Measurements from ENCODE around the gene CLEC9A.

DNA sequence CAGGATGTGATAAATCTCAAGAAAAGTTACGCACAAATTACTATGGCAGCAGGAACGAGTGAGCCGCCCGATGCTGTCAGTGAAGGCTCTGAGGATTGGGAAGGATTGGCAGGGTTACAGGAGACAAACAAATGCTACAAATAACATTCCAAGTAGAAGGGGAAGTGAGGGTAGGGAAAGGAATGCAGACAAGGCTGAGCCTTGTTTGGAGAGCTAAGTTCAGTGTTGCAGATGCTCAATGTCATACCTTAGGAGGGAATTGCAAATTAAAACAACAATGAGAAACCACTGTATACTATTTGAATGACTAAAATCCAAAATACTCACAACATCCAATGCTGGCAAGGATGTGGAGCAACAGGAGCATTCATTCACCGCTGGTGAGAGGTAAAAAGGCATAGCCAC is 1.3 kb downstream of the CLEC9A start:
- TF ChIP-seq, protein P1, sequence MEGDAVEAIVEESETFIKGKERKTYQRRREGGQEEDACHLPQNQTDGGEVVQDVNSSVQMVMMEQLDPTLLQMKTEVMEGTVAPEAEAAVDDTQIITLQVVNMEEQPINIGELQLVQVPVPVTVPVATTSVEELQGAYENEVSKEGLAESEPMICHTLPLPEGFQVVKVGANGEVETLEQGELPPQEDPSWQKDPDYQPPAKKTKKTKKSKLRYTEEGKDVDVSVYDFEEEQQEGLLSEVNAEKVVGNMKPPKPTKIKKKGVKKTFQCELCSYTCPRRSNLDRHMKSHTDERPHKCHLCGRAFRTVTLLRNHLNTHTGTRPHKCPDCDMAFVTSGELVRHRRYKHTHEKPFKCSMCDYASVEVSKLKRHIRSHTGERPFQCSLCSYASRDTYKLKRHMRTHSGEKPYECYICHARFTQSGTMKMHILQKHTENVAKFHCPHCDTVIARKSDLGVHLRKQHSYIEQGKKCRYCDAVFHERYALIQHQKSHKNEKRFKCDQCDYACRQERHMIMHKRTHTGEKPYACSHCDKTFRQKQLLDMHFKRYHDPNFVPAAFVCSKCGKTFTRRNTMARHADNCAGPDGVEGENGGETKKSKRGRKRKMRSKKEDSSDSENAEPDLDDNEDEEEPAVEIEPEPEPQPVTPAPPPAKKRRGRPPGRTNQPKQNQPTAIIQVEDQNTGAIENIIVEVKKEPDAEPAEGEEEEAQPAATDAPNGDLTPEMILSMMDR (IDR thresholded peaks at IDR 0.05) = no peak
- TF ChIP-seq POLR2A (IDR thresholded peaks at IDR 0.05) = no peak

All from thyroid gland (tissue), 4 donors.